ENCODE results near the gene SEMA5A.

DNA sequence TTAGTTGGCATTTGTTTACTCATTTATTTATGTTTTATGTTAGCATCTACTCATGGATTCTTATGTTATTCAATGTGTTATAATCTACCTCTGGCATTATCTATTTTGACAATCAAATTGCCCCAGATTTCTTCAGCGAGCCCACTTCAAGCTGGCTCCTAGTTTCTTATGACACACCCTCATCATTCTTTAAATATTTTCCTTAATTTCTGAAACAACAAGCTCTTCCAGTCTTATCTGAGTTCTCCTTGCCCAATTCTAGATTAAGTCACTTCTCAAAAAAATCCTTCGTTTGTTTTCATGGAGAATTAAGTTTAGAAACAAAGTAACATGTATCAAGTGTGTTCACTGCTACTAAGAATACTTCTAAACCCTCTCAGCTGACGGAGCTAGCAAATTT is 229.8 kb downstream of the SEMA5A start:
- TF ChIP-seq, protein P1, sequence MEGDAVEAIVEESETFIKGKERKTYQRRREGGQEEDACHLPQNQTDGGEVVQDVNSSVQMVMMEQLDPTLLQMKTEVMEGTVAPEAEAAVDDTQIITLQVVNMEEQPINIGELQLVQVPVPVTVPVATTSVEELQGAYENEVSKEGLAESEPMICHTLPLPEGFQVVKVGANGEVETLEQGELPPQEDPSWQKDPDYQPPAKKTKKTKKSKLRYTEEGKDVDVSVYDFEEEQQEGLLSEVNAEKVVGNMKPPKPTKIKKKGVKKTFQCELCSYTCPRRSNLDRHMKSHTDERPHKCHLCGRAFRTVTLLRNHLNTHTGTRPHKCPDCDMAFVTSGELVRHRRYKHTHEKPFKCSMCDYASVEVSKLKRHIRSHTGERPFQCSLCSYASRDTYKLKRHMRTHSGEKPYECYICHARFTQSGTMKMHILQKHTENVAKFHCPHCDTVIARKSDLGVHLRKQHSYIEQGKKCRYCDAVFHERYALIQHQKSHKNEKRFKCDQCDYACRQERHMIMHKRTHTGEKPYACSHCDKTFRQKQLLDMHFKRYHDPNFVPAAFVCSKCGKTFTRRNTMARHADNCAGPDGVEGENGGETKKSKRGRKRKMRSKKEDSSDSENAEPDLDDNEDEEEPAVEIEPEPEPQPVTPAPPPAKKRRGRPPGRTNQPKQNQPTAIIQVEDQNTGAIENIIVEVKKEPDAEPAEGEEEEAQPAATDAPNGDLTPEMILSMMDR (optimal IDR thresholded peaks at IDR 0.05 in 1 of 3, IDR thresholded peaks at IDR 0.05 in 1 of 3, conservative IDR thresholded peaks at IDR 0.05 in 1 of 3; ENCODE audit: extremely low read depth in 1 of 3, insufficient read depth in 2 of 3, low read length in 3 of 3) = no peak
- TF ChIP-seq EZH2 (IDR thresholded peaks at IDR 0.05; ENCODE audit: low read length) = no peak

Data from keratinocyte (primary cell).